Mammary epithelial cell (primary cell): ENCODE results near the gene FAM107A.

ENCODE experiments used
- EZH2 ChIP-seq: IDR thresholded peaks from 2 replicates; pipeline ENCODE4 v1.6.1; 2012; ENCODE audit warnings: low read length, inconsistent platforms, borderline replicate concordance
- TF ChIP-seq, protein P1 (sequence below), 2 donors: IDR thresholded peaks in 1 of 2; conservative IDR thresholded peaks in 1 of 2; 2 replicates each; pipeline ENCODE4 v1.5.1; 2011 to 2012; ENCODE audit warnings: inconsistent platforms in 2 of 2, low read length in 2 of 2, mild to moderate bottlenecking in 2 of 2, control low read depth in 1 of 2, low read depth in 1 of 2; ENCODE audit not compliant: insufficient read depth in 1 of 2; ENCODE audit errors: extremely low read depth in 1 of 2

DNA sequence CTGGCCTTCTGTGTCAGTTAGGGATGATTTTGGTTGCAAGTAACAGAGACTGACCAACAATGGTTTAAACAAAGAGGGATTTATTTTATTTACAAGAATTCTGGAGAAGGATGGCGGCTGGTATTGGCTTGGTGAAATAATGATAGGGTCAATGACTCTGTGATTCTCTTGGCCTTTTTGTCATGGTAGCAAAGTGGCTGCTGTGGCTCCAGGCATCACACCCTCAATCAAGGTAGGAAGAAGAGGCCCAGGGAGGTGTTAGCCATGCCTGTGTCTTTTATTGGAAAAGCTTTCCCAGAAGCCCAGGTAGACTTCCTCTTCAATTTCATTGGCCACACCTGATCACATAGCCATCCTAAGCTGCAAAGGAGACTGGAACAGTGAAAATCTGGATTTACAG, 13.1 kb downstream of the FAM107A start:
- TF ChIP-seq, protein P1, sequence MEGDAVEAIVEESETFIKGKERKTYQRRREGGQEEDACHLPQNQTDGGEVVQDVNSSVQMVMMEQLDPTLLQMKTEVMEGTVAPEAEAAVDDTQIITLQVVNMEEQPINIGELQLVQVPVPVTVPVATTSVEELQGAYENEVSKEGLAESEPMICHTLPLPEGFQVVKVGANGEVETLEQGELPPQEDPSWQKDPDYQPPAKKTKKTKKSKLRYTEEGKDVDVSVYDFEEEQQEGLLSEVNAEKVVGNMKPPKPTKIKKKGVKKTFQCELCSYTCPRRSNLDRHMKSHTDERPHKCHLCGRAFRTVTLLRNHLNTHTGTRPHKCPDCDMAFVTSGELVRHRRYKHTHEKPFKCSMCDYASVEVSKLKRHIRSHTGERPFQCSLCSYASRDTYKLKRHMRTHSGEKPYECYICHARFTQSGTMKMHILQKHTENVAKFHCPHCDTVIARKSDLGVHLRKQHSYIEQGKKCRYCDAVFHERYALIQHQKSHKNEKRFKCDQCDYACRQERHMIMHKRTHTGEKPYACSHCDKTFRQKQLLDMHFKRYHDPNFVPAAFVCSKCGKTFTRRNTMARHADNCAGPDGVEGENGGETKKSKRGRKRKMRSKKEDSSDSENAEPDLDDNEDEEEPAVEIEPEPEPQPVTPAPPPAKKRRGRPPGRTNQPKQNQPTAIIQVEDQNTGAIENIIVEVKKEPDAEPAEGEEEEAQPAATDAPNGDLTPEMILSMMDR (conservative IDR thresholded peaks at IDR 0.05 in 1 of 2, IDR thresholded peaks at IDR 0.05 in 1 of 2; ENCODE audit: extremely low read depth in 1 of 2, insufficient read depth in 1 of 2, low read depth in 1 of 2, low read length in 2 of 2), result no peak
- TF ChIP-seq EZH2, result no peak
